HEK293 (cell line): ENCODE results near the gene RPS15.
A peak's percentile ranks its signal among the peaks of the same experiment; 100 is the strongest.

Experiments
- CTCF ChIA-PET: fragments of 350-600 bp; formaldehyde crosslinking; extraction: SDS; loops from one replicate; lab custom pipeline; 2021; ENCODE audit warnings: antibody characterized with exemption; lab: Yijun Ruan, JAX
- POLR2A ChIA-PET: fragments of 300-600 bp; formaldehyde crosslinking; extraction: SDS; loops from one replicate; lab custom pipeline; 2020; ENCODE audit warnings: antibody characterized with exemption, inconsistent platforms; lab: Yijun Ruan, JAX
- H3K27ac ChIP-seq: fragments of 200-500 bp; sonication (Bioruptor generic); 2 replicates; pipeline ENCODE4 v1.5.1; 2014; ENCODE audit warnings: low read depth, low read length, control low read depth, inconsistent platforms; ENCODE audit errors: extremely low read depth
- H3K36me3 ChIP-seq, 2 experiments: fragments of 200-500 bp in 1 of 2; sonication (Bioruptor generic) in 1 of 2; 1 replicate in 1 of 2; 2 replicates in 1 of 2; pipeline ENCODE4 v1.5.1; 2014 to 2017; ENCODE audit warnings: inconsistent platforms in 2 of 2, low read length in 2 of 2; ENCODE audit not compliant: control insufficient read depth in 2 of 2, insufficient read depth in 1 of 2
- H3K4me1 ChIP-seq: fragments of 200-500 bp; sonication (Bioruptor generic); 2 replicates; pipeline ENCODE4 v1.5.1; 2014; ENCODE audit warnings: mild to moderate bottlenecking, low read length, inconsistent platforms; ENCODE audit not compliant: control insufficient read depth, insufficient read depth
- H3K4me3 ChIP-seq: 2 replicates; pipeline ENCODE4 v1.5.1; 2011; ENCODE audit warnings: low read depth, mild to moderate bottlenecking, control low read depth, low read length, moderate library complexity
- H3K9me3 ChIP-seq: fragments of 200-500 bp; sonication (Bioruptor generic); 2 replicates; pipeline ENCODE4 v1.5.1; 2014; ENCODE audit warnings: low read depth, low read length, inconsistent platforms; ENCODE audit not compliant: control insufficient read depth, insufficient read depth
- BCL11A ChIP-seq: fragments of 450-650 bp; formaldehyde crosslinking; IDR thresholded peaks from 2 replicates; pipeline ENCODE4 v1.5.1; 2016; ENCODE audit warnings: low read depth, missing biosample characterization, missing genetic modification characterization
- BCL11B ChIP-seq: fragments of 450-650 bp; formaldehyde crosslinking; IDR thresholded peaks from 2 replicates; pipeline ENCODE4 v1.5.1; 2016; ENCODE audit warnings: low read depth, missing biosample characterization, missing genetic modification characterization
- GLI4 ChIP-seq: fragments of 450-650 bp; formaldehyde crosslinking; IDR thresholded peaks from 2 replicates; pipeline ENCODE4 v1.5.1; 2016; ENCODE audit warnings: missing biosample characterization, missing genetic modification characterization
- GLIS1 ChIP-seq: fragments of 450-650 bp; formaldehyde crosslinking; IDR thresholded peaks from 2 replicates; pipeline ENCODE4 v1.5.1; 2016; ENCODE audit warnings: missing biosample characterization, missing genetic modification characterization
- GLIS2 ChIP-seq: fragments of 450-650 bp; formaldehyde crosslinking; IDR thresholded peaks from 2 replicates; pipeline ENCODE4 v1.5.1; 2016; ENCODE audit warnings: missing biosample characterization, missing genetic modification characterization
- HOXC10 ChIP-seq: sonication (generic); formaldehyde crosslinking; IDR thresholded peaks from 2 replicates; pipeline ENCODE4 v1.8.1; 2023; ENCODE audit warnings: mild to moderate bottlenecking, missing genetic modification reagents
- KLF8 ChIP-seq: fragments of 450-650 bp; formaldehyde crosslinking; IDR thresholded peaks from 2 replicates; pipeline ENCODE4 v1.5.1; 2016; ENCODE audit warnings: missing biosample characterization, missing genetic modification characterization
- SP3 ChIP-seq: fragments of 450-650 bp; formaldehyde crosslinking; IDR thresholded peaks from 2 replicates; pipeline ENCODE4 v1.5.1; 2016; ENCODE audit warnings: missing biosample characterization, missing genetic modification characterization
- ZBTB48 ChIP-seq: fragments of 450-650 bp; formaldehyde crosslinking; IDR thresholded peaks from 2 replicates; pipeline ENCODE4 v1.5.1; 2016; ENCODE audit warnings: missing biosample characterization, missing genetic modification characterization
- ZBTB7A ChIP-seq: fragments of 450-650 bp; formaldehyde crosslinking; IDR thresholded peaks from 2 replicates; pipeline ENCODE4 v1.5.1; 2016; ENCODE audit warnings: low read depth, missing biosample characterization, missing genetic modification characterization
- ZBTB8A ChIP-seq: fragments of 450-650 bp; formaldehyde crosslinking; IDR thresholded peaks from 2 replicates; pipeline ENCODE4 v1.5.1; 2016; ENCODE audit warnings: missing biosample characterization, missing genetic modification characterization
- ZFP69B ChIP-seq: fragments of 450-650 bp; formaldehyde crosslinking; IDR thresholded peaks from 2 replicates; pipeline ENCODE4 v1.5.1; 2016; ENCODE audit warnings: missing biosample characterization, missing genetic modification characterization
- ZIC2 ChIP-seq: fragments of 450-650 bp; formaldehyde crosslinking; IDR thresholded peaks from 2 replicates; pipeline ENCODE4 v1.5.1; 2016; ENCODE audit warnings: missing biosample characterization, missing genetic modification characterization
- ZNF341 ChIP-seq: fragments of 450-650 bp; formaldehyde crosslinking; IDR thresholded peaks from 2 replicates; pipeline ENCODE4; 2016; ENCODE audit warnings: low read depth, missing biosample characterization, missing genetic modification characterization
- ZNF394 ChIP-seq: fragments of 450-650 bp; formaldehyde crosslinking; IDR thresholded peaks from 2 replicates; pipeline ENCODE4 v1.5.1; 2016; ENCODE audit warnings: missing biosample characterization, missing genetic modification characterization, mild to moderate bottlenecking, moderate library complexity, borderline replicate concordance
- ZNF600 ChIP-seq: fragments of 450-650 bp; formaldehyde crosslinking; IDR thresholded peaks from 2 replicates; pipeline ENCODE4 v1.5.1; 2016; ENCODE audit warnings: missing biosample characterization, missing genetic modification characterization
- TF ChIP-seq, protein P1 (sequence below): fragments of 450-650 bp; formaldehyde crosslinking; IDR thresholded peaks from 2 replicates; pipeline ENCODE4 v1.5.1; 2016; ENCODE audit warnings: missing biosample characterization, missing genetic modification characterization
- TF ChIP-seq, protein P2 (sequence below): fragments of 450-650 bp; formaldehyde crosslinking; IDR thresholded peaks from 2 replicates; pipeline ENCODE4 v1.5.1; 2017; ENCODE audit warnings: missing biosample characterization, missing genetic modification characterization
- TF ChIP-seq, protein P3 (sequence below): fragments of 450-650 bp; formaldehyde crosslinking; IDR thresholded peaks from 2 replicates; pipeline ENCODE4; 2016; ENCODE audit warnings: missing biosample characterization, missing genetic modification characterization

Gene RPS15

DNA sequence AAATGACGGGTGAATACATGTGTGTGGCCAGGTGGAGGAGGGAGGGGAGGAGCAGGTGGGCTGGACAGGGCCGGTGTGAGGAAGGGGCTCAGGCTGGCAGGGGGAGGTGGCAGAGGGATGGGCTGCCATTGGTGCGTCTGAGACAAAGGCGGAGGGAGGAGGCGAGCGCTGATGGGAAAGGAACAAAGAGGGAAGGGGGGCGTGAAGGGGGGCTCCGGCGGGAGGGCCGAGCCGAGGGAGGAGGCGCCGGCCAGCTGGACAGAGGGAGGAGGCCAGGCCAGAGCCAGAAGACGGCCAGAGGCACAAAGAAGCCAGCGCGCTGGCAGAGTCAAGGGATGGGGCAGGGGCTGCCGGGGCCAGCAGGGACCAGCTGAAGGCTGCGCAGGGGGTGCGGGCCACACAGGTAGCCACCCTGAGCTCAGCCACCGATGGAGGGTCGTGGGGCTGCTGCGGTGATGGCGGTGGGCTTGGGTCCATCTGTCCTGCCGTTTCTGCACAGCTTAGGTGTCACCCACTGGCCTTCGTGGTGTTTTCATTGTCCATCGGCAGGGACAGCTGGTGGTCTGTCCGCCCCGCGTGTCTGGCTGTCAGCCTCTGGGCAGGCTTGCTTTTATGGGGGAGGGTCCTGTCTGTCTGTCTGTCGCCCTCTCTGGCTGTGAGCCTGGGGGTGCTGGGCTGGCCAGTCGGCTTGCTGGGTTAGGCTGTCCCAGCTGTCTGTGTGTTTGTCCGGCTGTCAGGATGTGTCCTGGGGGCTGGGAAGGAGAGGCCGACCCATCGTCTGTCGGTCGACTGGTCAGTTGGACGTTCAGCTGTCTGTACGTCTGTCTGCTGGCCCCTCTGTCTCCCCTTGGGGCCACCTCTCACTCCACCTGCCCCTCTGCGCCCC is 14.0 kb downstream of the RPS15 start:
- Histone ChIP-seq H3K27ac (no peak overlapping the region), H3K4me3 (no peak overlapping the region), H3K9me3 (no peaks in the 10 kb centered on the region), H3K4me1 (no peaks in the 10 kb centered on the region), H3K36me3 (no peaks in the 10 kb centered on the region)
- ChIA-PET CTCF (interaction anchor here (0.6 kb wide), 1 partner anchor 172 kb away, joined by 4 read pairs; no protein-coding TSS in a partner anchor), POLR2A (interaction anchor here (2.1 kb wide), 1 partner anchor 10 kb away, joined by 10 read pairs; no protein-coding TSS in a partner anchor)
- TF ChIP-seq BCL11A (tag by site-specific recombination) (peak; percentile 9; the same call in 1 of the 2 replicates), ZBTB7A (0 out of 2 replicates have a peak, but pooled peaks have one; percentile 49), KLF8 (tag by site-specific recombination) (no peak), ZBTB48 (tag by site-specific recombination) (no peak)

DNA sequence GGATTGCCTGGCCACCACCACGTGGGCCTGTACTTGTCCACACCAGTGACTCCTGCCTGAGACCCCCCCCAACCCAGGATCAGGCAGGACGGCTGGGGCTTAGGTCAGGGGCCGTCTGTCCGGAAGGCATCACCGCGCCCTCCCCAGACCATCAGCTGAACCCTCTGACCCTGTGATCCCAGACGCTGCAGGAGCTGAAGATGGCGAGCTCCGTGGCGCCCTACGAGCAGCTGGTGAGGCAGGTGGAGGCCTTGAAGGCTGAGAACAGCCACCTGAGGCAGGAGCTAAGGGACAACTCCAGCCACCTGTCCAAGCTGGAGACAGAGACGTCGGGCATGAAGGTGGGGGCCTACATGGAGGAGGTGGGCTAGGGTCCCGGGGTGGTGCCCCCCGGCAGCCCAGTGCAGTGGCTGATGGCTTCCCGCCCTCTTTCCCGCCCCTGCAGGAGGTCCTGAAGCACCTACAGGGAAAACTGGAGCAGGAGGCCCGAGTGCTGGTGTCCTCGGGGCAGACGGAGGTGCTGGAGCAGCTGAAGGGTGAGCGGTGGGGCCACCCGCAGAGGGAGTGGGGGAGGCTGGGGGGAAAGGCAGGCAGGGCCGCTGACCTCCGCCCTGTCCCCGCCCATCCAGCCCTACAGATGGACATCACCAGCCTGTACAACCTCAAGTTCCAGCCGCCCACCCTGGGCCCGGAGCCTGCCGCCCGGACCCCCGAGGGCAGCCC is 14.8 kb downstream of the RPS15 start:
- POLR2A ChIA-PET: interaction anchor here (2.1 kb wide), 1 partner anchor 11 kb away, joined by 10 read pairs; no protein-coding TSS in a partner anchor
- no peaks in the 10 kb centered on the region for H3K9me3 ChIP-seq
- peak; percentile 72 for TF ChIP-seq ZNF394 (tag by site-specific recombination)
- peak; percentile 53; the same call in 1 of the 2 replicates for TF ChIP-seq GLIS1 (tag by site-specific recombination)
- peak; percentile 34 for TF ChIP-seq GLIS2 (tag by site-specific recombination)
- peak; percentile 12 for TF ChIP-seq ZIC2 (tag by site-specific recombination)
- peak; percentile 88 for TF ChIP-seq ZFP69B
- no peak for TF ChIP-seq HOXC10
- TF ChIP-seq, protein P1, sequence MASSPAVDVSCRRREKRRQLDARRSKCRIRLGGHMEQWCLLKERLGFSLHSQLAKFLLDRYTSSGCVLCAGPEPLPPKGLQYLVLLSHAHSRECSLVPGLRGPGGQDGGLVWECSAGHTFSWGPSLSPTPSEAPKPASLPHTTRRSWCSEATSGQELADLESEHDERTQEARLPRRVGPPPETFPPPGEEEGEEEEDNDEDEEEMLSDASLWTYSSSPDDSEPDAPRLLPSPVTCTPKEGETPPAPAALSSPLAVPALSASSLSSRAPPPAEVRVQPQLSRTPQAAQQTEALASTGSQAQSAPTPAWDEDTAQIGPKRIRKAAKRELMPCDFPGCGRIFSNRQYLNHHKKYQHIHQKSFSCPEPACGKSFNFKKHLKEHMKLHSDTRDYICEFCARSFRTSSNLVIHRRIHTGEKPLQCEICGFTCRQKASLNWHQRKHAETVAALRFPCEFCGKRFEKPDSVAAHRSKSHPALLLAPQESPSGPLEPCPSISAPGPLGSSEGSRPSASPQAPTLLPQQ (tag by site-specific recombination): peak; percentile 79
- peak; percentile 29; the same call in 1 of the 2 replicates for TF ChIP-seq ZBTB8A (tag by site-specific recombination)
- peak; percentile 36; the same call in 1 of the 2 replicates for TF ChIP-seq ZNF600 (tag by site-specific recombination)
- TF ChIP-seq, protein P2, sequence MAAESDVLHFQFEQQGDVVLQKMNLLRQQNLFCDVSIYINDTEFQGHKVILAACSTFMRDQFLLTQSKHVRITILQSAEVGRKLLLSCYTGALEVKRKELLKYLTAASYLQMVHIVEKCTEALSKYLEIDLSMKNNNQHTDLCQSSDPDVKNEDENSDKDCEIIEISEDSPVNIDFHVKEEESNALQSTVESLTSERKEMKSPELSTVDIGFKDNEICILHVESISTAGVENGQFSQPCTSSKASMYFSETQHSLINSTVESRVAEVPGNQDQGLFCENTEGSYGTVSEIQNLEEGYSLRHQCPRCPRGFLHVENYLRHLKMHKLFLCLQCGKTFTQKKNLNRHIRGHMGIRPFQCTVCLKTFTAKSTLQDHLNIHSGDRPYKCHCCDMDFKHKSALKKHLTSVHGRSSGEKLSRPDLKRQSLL (tag by site-specific recombination): 0 out of 2 replicates have a peak, but pooled peaks have one; percentile 69
- TF ChIP-seq SP3 (tag by site-specific recombination): no peak
- 0 out of 2 replicates have a peak, but pooled peaks have one; percentile 24 for TF ChIP-seq ZBTB48 (tag by site-specific recombination)
- peak; percentile 58; the same call in 1 of the 2 replicates for TF ChIP-seq GLI4 (tag by site-specific recombination)
- peak; percentile 51; the same call in 1 of the 2 replicates for TF ChIP-seq BCL11B
- TF ChIP-seq, protein P3, sequence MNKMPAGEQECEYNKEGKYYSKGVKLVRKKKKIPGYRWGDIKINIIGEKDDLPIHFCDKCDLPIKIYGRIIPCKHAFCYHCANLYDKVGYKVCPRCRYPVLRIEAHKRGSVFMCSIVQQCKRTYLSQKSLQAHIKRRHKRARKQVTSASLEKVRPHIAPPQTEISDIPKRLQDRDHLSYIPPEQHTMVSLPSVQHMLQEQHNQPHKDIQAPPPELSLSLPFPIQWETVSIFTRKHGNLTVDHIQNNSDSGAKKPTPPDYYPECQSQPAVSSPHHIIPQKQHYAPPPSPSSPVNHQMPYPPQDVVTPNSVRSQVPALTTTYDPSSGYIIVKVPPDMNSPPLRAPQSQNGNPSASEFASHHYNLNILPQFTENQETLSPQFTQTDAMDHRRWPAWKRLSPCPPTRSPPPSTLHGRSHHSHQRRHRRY (tag by site-specific recombination): no peak
- TF ChIP-seq ZNF341 (tag by site-specific recombination): peak; percentile 65
- no peaks in the 10 kb centered on the region for H3K4me1 ChIP-seq
- H3K4me3 ChIP-seq: no peak overlapping the region
- CTCF ChIA-PET: interaction anchor here (0.6 to 3.3 kb wide), 4 partner anchors 8 to 173 kb away, joined by 3 to 21 read pairs (median 4); no protein-coding TSS in a partner anchor
- H3K36me3 ChIP-seq: no peaks in the 10 kb centered on the region
- H3K27ac ChIP-seq: no peak overlapping the region
